ENCODE measurements around the gene TMEM229B.

DNA sequence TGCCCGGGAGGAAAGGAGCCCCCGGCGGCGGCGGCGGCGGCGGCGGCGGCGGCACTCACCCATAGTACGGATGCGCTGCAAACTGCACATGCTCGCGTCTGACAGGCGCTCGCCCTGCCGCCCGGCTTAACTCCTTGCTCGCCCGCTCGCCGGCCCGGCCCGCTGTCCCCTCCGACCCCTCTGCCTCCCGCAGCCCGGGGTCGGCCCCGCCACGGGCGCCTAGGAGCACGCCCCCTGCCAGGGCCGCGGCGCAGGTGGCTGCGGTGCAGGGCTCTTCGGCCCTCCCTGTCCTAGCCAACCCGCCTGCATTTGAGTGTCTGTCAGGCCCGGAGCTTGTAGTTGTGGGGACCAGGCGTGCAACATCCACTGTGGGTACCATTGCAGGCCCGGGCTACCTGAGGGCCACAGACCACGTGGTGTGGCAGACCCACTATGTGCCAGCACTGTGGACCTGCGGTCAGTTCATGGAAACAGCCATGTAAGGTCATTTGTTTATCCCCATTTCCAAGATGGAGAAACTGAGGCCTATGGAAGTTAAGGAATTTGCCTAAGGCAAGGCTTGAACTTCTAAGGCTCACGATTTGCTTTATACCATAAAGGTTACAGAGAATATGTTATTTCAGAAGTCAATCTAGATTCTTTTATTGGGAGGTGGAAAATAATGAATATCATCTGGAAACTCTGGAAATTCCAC, 27.0 kb upstream of the TMEM229B start:
- TF ChIP-seq EZH2 (IDR thresholded peaks at IDR 0.05) (no peak), POLR2AphosphoS5 (IDR thresholded peaks at IDR 0.05; ENCODE audit: borderline replicate concordance, low read depth, low read length) (no peak)

All from SK-N-MC (cell line).